AML-193 (cell line): ENCODE measurements around the gene APOA1.

ENCODE experiments used
- DNase-seq, 2 experiments: peaks; one replicate each; lab custom pipeline; 2025; lab: John Stamatoyannopoulos, UW

APOA1 gene

DNA sequence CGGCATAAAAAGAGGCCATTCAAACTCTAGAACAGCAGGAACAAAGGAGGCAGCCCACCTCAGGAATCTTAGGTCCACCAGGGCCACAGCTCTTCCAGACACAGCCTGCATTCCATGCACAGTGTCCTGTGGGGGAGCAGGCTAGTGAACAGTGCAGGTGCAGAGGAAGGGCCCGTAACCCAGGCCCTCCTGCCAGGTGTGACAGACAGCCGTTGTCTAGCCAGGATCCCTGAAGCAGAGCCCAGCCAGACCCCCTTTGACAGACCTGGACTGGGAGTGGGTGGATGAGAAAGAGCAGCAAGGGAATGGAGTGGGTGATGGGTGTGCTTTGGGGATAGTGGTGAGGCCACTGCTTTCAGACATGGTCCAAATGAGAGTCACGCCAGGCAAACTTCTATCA, 48.4 kb downstream of the APOA1 start:
- DNase-seq, result no peak

DNA sequence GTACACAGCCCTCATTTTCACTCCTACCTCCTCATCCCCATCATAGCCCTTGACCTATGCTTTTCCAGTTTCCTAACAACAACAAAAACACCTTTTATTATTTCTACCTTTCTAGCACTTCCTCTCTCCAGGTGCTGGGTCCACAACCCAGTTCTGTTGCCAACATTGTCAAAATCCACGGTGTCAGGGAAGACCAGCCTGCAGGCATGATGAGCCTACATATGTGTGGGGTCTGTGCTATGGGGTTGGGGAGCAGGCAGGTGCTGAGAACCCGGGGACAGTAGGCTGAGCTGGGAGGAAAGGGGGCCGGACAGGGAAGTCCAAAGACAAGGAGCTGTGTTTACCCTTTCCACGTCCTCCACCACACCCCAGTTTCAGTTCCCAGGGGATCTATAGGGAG, 48.9 kb downstream of the APOA1 start:
- no peak for DNase-seq

DNA sequence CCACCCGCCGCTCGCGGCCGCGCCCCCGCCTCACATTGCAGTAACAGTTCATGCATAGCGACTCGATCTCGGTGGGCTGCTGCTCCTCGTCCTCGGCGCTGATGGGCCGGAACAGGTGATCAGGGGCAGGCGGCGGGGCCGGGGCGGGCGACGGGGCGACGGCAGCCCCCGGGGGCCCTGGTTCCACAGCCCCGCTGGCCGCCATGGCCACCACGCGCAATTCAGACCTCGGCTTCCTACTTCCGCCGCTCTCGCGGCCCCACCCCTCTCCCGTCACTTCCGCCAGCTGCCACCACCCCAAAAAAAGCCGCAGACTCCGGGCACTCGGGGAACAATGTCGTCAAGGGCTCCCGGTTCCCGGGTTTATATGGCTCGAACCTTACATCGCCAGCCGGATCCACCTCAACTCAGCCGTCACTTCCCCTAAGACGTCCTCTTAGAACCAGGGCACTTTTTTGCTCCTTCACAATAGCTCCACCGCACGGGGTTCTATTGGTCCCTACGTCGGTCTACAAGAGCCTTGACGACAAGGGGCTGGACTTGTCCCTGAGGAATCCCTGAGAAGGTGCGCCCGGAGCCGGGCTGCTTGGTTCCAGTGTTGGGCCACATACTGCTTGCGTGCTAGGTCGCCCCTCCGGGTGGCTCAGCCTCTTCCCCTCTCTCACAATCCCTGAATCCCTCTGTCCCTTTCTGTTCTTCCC, 49.5 kb downstream of the APOA1 start, which contains the start of gene ZPR1:
ZPR1 (minus strand) TSS at position 238 of the 701 bp plus-strand sequence; CDS start at position 205, 33 bp downstream.
- peak; percentile 50 to 66 for DNase-seq

DNA sequence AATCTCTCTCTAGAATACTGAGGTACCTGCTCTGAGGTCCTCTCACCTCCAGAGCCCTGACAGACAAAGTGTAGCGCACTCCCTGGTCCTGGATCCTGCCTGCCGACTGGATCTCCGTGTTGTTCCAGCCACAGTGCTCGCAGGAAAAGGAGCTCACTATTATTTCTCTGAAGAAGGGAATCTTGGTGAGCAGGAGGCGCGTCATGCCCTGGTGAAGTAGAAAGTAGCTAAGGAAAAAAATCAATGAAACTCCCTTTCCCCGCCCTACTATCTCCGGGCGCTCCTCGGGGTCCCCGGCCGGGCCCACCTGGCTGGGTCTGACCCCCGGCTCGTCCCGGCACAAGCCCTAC, 50.0 kb downstream of the APOA1 start:
- no peak for DNase-seq

DNA sequence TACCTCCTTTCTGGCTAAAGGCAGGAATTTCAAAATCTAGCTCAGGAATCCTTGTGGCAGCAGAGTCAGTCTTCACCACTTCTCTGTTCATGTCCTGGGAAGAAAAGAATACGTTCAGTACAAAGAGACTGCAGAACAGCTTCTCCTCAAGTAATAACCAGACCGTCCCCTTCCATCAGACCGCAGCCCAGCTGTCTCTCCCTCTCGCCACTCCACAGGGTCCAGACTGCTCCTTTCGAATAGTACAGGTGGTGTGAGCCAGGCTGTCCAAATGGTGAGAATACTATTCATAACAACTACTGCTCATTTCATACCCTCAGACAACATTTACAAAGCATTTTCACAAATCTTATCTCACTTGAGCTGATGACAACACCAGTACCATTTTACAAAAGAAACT, 50.5 kb downstream of the APOA1 start:
- DNase-seq, result no peak

DNA sequence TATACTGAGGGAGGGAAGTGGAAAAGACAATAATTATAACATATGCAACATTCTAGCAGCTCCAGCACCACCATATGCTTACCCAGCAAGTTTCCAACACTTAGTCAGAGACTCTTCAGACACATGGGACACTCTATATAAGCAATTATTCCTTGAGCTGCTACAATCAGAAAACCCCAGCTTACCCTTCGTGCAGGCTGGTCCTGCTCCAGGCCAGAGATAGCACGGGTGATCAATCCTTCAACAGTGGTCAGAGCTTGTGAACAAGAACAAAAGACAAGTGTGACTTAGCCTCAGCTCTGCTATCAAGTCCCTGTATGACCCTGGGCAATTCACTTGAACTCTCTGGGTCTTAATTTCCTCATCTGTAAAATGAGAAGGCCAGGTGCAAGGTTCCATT, 51.1 kb downstream of the APOA1 start:
- no peak for DNase-seq
